H1 (cell line): ENCODE results near the gene GATD1. TPM values are rescaled to one million over a fixed set of nuclear protein-coding genes. Genes with fewer than 3 reads are reported as not detected.

Source experiments
- EZH2 ChIP-seq: fragments of 200-600 bp; sonication (generic); IDR thresholded peaks from 2 replicates; pipeline ENCODE4 v1.7.1; 2012; ENCODE audit warnings: low read depth, mild to moderate bottlenecking, moderate library complexity, low read length, inconsistent platforms; ENCODE audit not compliant: severe bottlenecking
- NANOG ChIP-seq: IDR thresholded peaks from 2 replicates; pipeline ENCODE4 v1.6.1; 2011; ENCODE audit warnings: low read length, low read depth, mild to moderate bottlenecking, inconsistent platforms; ENCODE audit not compliant: insufficient read depth, poor library complexity, severe bottlenecking
- polyA plus RNA-seq, 7 experiments: library from polyadenylated mRNA; depleted of rRNA in 3 of 7; stranded (reverse) in 5 of 7; unstranded in 2 of 7; fragments of >200 nt in 5 of 7; fragments of 200-250 nt in 2 of 7; gene quantifications; 1 replicate in 5 of 7; 2 replicates in 1 of 7; 4 replicates in 1 of 7; pipeline versions ENCODE4 v1.2.1 to v1.2.3, GENCODE V29; 2011 to 2013; ENCODE audit warnings: missing spikeins in 2 of 7, mixed read lengths in 2 of 7
- total RNA-seq: library from RNA; stranded (reverse); fragmentation: NEBNext Ultra II Directional; extraction: Animal tissue kit (Norgen Biotek cat#: 25700); gene quantifications from 2 replicates; pipeline ENCODE4 v1.2.1, GENCODE V29; 2021

Gene GATD1
- total and polyA plus RNA-seq, 2 of the 8 experiments (the other 6 are each of a cell fraction or from before 2014, with no cell fraction given): 47.5 to 54.8 TPM

- TF ChIP-seq NANOG: no peak
- no peak for TF ChIP-seq EZH2
- TF ChIP-seq, all 59 proteins: peak for 0
These were observed 22.5 kb upstream of the GATD1 start (continued) for GRCh38 chr11:799641-800316.
